GM19463 (cell line): ENCODE measurements around the gene FAM47E.
"Not testable (repeated sequence)": the region's sequence is repeated elsewhere in the genome, so short reads cannot be mapped to it uniquely, and the experiment has no call there.

Experiments
- ATAC-seq: cut with Tn5 transposase; IDR thresholded peaks from one replicate; pipeline ENCODE4 v1.9.1; 2021; ENCODE audit warnings: mild to moderate bottlenecking, moderate library complexity; ENCODE audit not compliant: unreplicated experiment

Gene FAM47E

GRCh38 chr4:76224171-76224570 lies 27.4 kb upstream of the FAM47E start:
- no peak for ATAC-seq

- ATAC-seq = no peak
These were observed 25.1 kb upstream of the FAM47E start for GRCh38 chr4:76226418-76226817.

DNA sequence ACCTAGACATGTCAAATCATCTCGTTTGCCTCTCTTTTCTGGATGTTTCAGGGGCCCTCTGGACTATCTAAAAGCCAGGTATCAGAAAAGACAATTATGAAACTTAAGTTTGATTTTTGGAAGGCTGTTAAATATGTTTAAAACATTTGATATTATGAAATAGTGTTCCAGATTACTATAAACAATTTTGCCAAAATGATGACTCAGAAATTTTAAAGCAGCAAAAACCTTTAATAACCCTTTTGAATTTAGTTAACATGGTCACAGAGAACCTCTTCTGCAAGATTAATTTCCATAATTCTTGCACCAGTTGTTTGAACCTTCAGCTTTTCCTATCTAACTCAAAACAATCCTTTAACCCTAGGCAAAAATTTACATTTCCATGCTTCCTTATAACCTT lies 18.8 kb upstream of the FAM47E start:
- no peak for ATAC-seq

GRCh38 chr4:76233083-76233482 lies 18.4 kb upstream of the FAM47E start:
- ATAC-seq = no peak

DNA sequence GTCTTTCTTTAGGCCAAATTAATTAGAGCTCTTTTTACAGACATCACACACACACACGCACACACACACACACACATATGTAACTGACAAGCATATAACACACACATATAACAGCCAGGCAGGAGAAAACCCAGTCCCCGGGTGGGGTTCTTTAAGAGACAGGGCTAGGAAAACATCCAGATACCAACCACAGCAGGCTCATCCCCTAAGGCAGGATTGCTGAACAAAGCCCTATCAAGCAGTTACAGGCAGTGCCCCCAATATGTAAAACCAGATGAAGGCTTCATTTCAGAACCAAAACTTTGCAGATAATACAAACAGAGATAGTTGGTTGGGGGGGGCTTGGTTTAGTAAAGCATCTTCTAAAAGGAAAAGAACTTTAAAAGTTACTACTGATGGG lies 18.0 kb upstream of the FAM47E start:
- ATAC-seq = no peak

DNA sequence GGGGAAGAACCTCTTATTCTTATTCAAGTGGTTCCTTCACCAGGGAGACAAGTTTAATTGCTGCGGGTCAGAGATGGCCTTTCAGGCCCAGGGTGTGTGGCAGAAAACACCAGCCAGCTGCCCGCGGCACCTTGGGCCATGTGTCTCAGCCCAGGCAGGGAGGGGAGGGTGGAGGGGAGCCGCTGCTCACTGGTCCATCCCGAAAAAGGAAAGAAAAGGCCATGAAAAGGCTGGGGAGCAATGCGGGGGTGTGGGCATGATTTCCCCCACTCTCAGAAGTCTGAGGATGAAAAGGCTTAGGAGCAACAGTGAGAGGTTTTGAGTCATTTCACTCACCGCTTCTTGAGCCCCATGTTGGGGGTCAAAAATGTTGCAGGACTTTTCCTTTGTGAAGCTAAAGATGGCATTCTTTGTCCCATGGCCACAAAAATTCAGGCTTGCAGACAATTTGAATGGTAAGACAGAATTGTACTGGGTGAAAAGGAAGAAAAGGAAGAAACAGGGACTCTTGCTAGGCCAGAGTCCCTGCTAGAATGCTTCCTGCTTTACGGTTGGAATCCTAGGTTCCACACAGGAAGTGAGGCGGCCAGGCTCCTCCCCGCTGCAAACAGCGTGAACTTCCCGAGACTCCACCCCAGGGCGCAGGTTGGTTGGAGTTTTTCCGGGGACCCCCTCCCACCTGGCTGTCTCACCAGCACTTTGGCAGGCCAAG lies 17.4 kb upstream of the FAM47E start:
- no peak for ATAC-seq

GRCh38 chr4:76234679-76235044 lies 16.9 kb upstream of the FAM47E start:
- no peak for ATAC-seq

GRCh38 chr4:76235407-76235806 lies 16.1 kb upstream of the FAM47E start:
- ATAC-seq = no peak

DNA sequence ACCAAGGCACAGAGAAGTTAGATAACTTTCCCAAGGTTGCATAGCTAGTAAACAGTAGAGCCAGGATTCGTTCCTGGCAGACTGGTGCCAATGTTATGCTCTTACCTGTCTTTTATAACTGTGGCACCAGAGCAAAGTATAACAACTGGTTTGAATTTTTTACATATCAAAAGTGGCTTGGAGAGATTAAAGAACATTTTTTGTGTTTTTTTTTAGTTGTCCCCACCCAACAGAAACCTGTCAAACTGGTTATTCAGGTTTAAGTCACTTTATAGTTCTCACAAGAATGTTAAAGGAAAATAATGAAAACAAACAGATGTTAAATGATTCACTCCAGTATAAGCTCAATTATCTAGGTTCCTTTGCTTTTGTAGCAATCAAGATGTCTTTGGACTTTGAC lies 15.6 kb upstream of the FAM47E start:
- no peak for ATAC-seq

DNA sequence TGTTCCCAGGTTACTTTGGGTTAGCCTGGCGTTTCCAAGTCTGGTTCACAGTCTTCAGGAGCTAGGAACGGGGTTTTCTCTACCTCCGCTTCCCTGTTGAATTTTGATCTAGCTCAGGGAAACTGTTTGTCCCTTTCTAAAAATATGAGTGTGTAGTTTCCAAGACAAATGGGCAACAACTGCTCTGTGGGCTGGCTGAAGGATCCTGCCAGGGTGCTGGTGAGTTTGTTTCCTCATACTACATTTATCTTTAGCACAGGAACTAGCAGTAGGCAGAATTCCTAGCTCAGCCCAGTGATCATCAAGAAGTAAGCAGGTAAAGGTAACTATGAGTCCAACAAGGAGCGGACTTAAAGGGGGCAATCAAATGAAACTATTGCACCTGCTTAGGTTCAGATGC lies 13.3 kb upstream of the FAM47E start:
- no peak for ATAC-seq

DNA sequence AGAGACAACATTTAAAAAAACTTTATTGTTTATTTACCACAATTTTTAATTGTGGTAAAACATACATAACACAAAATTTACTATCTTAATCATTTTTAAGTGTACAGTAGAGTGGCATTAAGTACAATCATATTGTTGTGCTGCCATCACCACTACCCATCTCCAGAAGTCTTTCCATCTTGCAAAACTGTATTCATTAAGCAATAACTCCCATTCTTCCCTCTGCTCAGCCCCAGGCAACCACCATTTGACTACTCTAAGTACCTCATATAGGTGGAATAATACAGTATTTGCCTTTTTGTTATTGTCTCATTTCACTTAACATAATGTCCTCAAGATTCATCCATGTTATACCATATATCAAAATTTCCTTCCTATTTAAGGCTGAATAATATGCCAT lies 12.8 kb upstream of the FAM47E start:
- no peak for ATAC-seq

- no peak for ATAC-seq
These were observed 11.3 kb upstream of the FAM47E start for GRCh38 chr4:76240236-76240635.

- not testable (repeated sequence) for ATAC-seq
These were observed 7.6 kb upstream of the FAM47E start for GRCh38 chr4:76243877-76244276.

DNA sequence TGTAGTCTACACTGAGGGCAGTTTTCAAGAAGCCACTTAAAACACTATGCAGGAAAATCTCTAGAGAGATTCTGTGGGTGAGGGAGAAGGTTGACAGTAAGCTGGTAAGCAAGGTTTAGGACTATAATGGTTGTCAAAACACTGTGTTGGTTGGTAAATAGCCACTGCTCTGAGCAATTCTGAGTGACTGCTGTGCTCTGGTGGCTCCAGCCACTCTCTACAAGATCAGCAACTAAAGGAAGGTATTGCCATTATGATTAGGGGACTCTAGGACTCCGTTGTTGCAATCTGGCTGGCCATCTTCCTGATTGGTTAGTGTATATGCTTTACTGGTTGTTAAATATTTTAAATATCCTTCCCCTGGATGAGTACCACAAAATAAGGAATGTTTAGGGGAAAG lies 5.5 kb upstream of the FAM47E start:
- ATAC-seq = no peak

DNA sequence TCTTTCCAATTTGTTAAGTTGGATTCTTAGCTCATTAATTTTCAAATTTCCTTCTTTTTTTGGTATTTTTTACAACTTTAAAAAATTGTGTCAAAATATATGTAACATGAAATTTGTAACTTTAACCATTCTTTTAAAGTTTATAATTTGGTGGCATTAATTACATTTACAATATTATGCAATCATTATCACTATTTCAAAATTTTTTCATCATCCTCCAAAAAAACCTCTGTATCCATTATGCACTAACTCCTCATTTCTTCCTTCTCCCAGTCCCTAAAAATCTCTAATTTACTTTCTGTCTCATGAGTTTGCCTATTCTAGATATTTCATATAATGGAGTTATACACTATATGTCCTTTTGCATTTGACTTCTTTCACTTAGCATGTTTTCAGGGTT lies 4.7 kb upstream of the FAM47E start:
- no peak for ATAC-seq

DNA sequence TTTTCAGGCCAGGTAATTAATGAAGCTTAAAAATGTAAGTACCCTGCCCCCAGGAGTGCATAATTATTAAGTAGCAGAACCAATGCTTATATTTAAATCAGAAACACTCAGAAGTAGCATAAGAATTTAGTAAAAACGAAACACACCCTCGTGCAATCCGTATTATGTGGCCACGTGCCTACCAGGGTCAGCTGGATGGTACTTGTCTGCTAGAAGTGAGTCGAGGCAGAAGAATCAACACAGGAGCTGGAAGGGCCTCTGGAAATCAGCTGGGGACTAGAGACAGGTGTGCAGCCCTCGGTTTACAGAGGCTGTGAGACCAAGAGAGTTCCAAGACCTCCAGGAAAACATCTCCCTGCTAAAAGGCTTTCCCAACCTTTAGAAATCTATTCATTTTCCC lies 559 bp upstream of the FAM47E start:
- ATAC-seq = no peak

- ATAC-seq = no peak
These were observed 741 bp downstream of the FAM47E start for GRCh38 chr4:76252271-76252653.

- no peak for ATAC-seq
These were observed 2.0 kb downstream of the FAM47E start for GRCh38 chr4:76253511-76253910.

DNA sequence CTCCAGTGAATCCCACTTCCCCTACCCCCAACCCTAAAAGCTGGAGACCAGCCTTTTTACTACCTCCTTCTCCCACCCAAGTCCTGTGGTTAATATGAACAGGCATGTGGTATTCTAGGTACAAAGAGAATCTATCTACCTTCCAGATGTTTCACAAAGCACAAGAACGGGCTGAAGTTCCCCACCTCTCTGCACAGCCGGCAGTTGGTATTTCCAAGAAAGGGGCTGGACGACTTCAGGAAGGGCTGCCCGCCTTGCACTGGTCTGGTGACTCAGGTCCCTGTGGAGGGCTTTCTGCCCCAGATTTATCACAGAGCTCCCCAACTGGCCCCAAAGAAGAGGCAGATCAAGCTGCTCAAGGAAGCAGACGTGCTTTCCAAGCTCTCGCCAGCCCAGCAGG lies 4.5 kb downstream of the FAM47E start:
- no peak for ATAC-seq

DNA sequence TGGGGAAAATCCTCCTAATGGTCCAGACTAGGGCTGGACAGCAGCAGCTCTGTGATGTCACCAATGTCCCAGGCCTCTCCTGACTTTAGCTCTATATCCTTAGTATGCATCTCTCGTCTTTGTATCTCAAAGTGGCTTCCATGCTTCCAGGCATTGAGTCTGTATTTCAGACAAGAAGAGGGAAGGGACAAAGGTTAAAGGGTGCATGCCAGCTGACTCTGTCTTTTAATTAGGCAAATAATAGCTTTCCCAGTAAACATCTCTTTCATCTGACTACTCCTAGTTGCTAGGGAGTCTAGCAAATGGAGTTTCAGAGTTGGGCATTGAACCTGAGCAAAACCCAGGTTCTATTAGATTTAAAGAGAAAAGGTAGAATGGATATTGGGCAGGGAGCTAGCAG lies 5.4 kb downstream of the FAM47E start:
- ATAC-seq = no peak

DNA sequence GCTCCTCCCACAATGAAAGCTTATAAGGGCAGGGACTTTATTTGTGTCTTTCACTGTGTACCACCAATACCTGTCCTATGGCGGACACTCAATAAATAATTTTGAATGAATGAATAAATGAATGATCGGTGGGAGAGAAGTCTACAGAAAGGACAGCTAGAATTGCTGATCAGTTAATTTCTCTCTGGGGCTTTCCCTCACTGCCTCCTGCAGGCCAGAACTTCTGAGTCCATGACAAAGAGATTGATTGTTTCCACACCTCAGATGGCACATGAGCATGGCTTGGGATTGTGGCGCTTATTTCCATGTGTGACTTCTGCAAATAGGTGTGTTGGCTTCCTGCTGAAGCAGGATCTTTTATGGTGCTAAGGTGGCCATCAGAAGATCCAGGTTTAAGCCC lies 6.3 kb downstream of the FAM47E start:
- no peak for ATAC-seq

GRCh38 chr4:76260571-76260970 lies 9.1 kb downstream of the FAM47E start:
- ATAC-seq = no peak

- ATAC-seq = no peak
These were observed 14.2 kb downstream of the FAM47E start for GRCh38 chr4:76265631-76266218.
